ENCODE data around the gene DHRS7C. TPM values are rescaled to one million over a fixed set of nuclear protein-coding genes. Genes with fewer than 3 reads are reported as not detected.

Gene DHRS7C
- total RNA-seq, 5 donors from 2014 or later (not counting 1 experiment from before 2014, with no cell fraction given) = not detected

DNA sequence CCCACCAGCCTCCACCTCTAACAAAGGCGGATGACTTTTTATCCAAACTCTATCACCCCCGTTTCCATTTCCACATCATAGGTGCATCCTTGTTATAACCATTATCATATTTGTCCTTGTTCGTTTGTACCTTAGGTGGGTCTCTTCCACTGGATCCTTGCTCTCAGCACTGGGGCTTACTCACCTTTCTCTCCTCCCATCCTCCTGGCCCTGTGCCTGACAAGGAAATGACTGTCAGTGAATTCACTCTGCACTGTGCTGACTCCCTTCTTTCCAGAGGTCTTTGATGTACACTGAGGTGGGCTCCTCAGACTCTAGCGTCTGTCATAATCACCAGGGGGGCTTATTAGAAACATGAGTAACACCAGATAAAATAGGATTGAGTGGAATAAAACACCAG is 27.4 kb upstream of the DHRS7C start:
- Mint-ChIP-seq H3K27me3 (peaks cover 5 to 13% of the 10 kb centered on the region in 2 donors), H3K9me3 (peaks cover 0 to 13% (median 0%) of the 10 kb centered on the region in 3 donors), H3K27ac (no peak overlapping the region), H3K4me3 (no peak overlapping the region), H3K36me3 (no peaks in the 10 kb centered on the region), H3K4me1 (no peaks in the 10 kb centered on the region)
- ATAC-seq (replicated peaks in 1 of 4) (no peak), DNase-seq (no peak)
- Histone ChIP-seq H3K27ac (ENCODE audit: low read length) (no peak overlapping the region), H3K4me1 (ENCODE audit: control insufficient read depth in 1 of 2, extremely low read depth in 1 of 2, insufficient read depth in 2 of 2, low read length in 2 of 2) (no peaks in the 10 kb centered on the region), H3K9me3 (no peaks in the 10 kb centered on the region), H3K4me3 (ENCODE audit: control insufficient read depth in 1 of 2, extremely low read depth in 1 of 2, low read length in 1 of 2) (no peak overlapping the region), H3K36me3 (ENCODE audit: control insufficient read depth in 2 of 2, extremely low read depth in 1 of 2, insufficient read depth in 1 of 2, low read length in 1 of 2) (no peaks in the 10 kb centered on the region), H3K27me3 (replicated peaks in 1 of 2; ENCODE audit: control insufficient read depth in 2 of 2, extremely low read depth in 1 of 2, insufficient read depth in 2 of 2, low read length in 1 of 2) (peaks cover 0 to 14% of the 10 kb centered on the region in 2 experiments)
- ChIA-PET POLR2A (no interaction called here), CTCF (no interaction called here)
- WGBS (ENCODE audit: insufficient coverage) = 46% methylated on average over 3 of the region's 4 CpGs

DNA sequence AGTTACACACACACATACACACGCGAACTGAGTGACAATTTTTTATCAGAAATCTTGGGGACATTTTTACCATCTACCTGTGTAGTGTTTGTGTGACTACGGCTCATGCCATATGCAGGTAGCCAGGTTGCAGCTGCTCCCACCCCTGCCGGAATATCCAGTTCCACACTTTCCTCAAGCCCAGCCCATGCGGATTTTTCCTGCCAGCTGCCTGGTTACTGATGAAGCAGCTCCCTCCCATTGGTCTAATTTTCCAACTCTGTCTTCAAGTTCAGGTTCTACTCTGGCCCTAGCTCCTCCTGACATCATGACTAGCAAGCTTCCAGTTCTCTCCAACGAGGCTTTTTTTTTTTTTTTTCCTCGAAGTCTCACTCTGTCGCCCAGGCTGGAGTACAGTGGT is 25.7 kb upstream of the DHRS7C start:
- Mint-ChIP-seq H3K9me3 (peaks cover 0 to 8% (median 0%) of the 10 kb centered on the region in 3 donors), H3K27ac (no peak overlapping the region), H3K36me3 (no peaks in the 10 kb centered on the region), H3K4me1 (no peaks in the 10 kb centered on the region), H3K27me3 (peaks cover 5 to 12% of the 10 kb centered on the region in 2 donors), H3K4me3 (no peak overlapping the region)
- no peaks in the 10 kb centered on the region for H3K4me1 ChIP-seq (ENCODE audit: control insufficient read depth in 1 of 2, extremely low read depth in 1 of 2, insufficient read depth in 2 of 2, low read length in 2 of 2)
- H3K4me3 ChIP-seq (ENCODE audit: control insufficient read depth in 1 of 2, extremely low read depth in 1 of 2, low read length in 1 of 2) = no peak overlapping the region
- H3K36me3 ChIP-seq (ENCODE audit: control insufficient read depth in 2 of 2, extremely low read depth in 1 of 2, insufficient read depth in 1 of 2, low read length in 1 of 2) = no peaks in the 10 kb centered on the region
- H3K9me3 ChIP-seq = no peaks in the 10 kb centered on the region
- H3K27ac ChIP-seq (ENCODE audit: low read length) = no peak overlapping the region
- WGBS (ENCODE audit: insufficient coverage) = 54% methylated on average over 3 of the region's 8 CpGs
- CTCF ChIA-PET = no interaction called here
- peaks cover 0 to 16% of the 10 kb centered on the region in 2 experiments for H3K27me3 ChIP-seq (replicated peaks in 1 of 2; ENCODE audit: control insufficient read depth in 2 of 2, extremely low read depth in 1 of 2, insufficient read depth in 2 of 2, low read length in 1 of 2)
- DNase-seq = no peak
- no peak for ATAC-seq (replicated peaks in 1 of 4)
- POLR2A ChIA-PET = no interaction called here

DNA sequence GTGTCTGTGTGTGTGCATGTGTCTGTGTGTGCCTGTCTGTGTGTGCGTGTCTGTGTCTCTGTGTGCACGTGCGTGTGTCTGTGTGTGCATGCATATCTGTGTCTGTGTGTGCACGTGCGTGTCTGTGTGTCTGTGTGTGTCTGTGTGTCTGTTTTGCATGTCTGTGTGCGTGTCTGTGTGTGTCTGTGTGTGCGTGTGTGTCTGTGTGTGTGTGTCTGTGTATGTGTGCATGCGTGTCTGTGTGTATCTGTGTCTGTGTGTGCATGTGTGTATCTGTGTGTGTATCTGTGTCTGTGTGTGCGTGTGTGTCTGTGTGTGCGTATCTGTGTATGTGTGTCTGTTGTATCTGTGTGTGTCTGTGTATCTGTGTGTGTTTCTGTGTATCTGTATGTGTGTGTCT is 25.1 kb upstream of the DHRS7C start:
- CTCF ChIA-PET = no interaction called here
- H3K4me1 ChIP-seq (ENCODE audit: control insufficient read depth in 1 of 2, extremely low read depth in 1 of 2, insufficient read depth in 2 of 2, low read length in 2 of 2) = no peaks in the 10 kb centered on the region

DNA sequence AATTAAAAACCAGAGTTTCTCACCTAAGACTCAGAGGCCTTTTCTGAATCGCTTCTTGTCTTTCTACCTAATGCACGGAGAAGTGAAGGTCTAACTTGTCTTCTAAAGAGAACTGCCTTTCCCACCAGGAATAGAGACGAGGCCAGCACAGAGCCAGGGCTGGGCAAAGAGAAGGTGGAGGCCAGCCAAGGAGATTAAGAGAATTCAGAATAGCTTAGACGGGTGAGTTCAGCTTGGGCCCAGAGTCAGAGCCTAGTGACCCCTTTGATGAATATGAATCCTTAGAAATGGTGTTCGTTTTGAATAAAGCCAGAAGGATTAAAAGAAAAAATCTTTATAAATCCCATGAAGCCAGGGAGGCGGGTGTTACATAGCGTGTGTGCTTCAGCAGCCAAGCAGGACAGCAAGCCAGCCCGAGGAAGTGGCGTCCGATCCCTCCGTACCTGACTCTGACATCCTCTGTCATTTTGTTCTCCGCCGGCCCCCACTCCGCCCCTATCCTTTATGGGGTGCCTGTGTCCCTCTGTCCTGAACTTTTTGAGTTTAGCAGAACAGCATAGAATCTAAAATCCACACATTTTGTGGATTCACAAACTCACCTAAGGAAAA is 23.0 kb upstream of the DHRS7C start:
- H3K4me1 ChIP-seq (ENCODE audit: control insufficient read depth in 1 of 2, extremely low read depth in 1 of 2, insufficient read depth in 2 of 2, low read length in 2 of 2) = no peaks in the 10 kb centered on the region
- no peak overlapping the region for H3K4me3 Mint-ChIP-seq
- CTCF ChIA-PET = no interaction called here
- H3K27me3 ChIP-seq (replicated peaks in 1 of 2; ENCODE audit: control insufficient read depth in 2 of 2, extremely low read depth in 1 of 2, insufficient read depth in 2 of 2, low read length in 1 of 2) = peaks cover 0 to 7% of the 10 kb centered on the region in 2 experiments
- H3K36me3 Mint-ChIP-seq = no peaks in the 10 kb centered on the region
- DNase-seq = no peak
- no peaks in the 10 kb centered on the region for H3K36me3 ChIP-seq (ENCODE audit: control insufficient read depth in 2 of 2, extremely low read depth in 1 of 2, insufficient read depth in 1 of 2, low read length in 1 of 2)
- no peak overlapping the region for H3K27ac ChIP-seq (ENCODE audit: low read length)
- peaks cover 5 to 7% of the 10 kb centered on the region in 2 donors for H3K27me3 Mint-ChIP-seq
- H3K9me3 ChIP-seq = no peaks in the 10 kb centered on the region
- peaks cover 0 to 8% (median 0%) of the 10 kb centered on the region in 3 donors for H3K9me3 Mint-ChIP-seq
- no peak overlapping the region for H3K27ac Mint-ChIP-seq
- no peaks in the 10 kb centered on the region for H3K4me1 Mint-ChIP-seq
- H3K4me3 ChIP-seq (ENCODE audit: control insufficient read depth in 1 of 2, extremely low read depth in 1 of 2, low read length in 1 of 2) = no peak overlapping the region
- POLR2A ChIA-PET = no interaction called here
- ATAC-seq (replicated peaks in 1 of 4) = no peak
- WGBS (ENCODE audit: insufficient coverage) = 87% methylated on average over 13 of the region's 14 CpGs

More for the DNA sequence above, 25.1 kb upstream of the DHRS7C start:
- POLR2A ChIA-PET = no interaction called here
- ATAC-seq (replicated peaks in 1 of 4) = no peak
- Histone ChIP-seq H3K4me3 (ENCODE audit: control insufficient read depth in 1 of 2, extremely low read depth in 1 of 2, low read length in 1 of 2) (no peak overlapping the region), H3K9me3 (no peaks in the 10 kb centered on the region), H3K36me3 (ENCODE audit: control insufficient read depth in 2 of 2, extremely low read depth in 1 of 2, insufficient read depth in 1 of 2, low read length in 1 of 2) (no peaks in the 10 kb centered on the region), H3K27me3 (replicated peaks in 1 of 2; ENCODE audit: control insufficient read depth in 2 of 2, extremely low read depth in 1 of 2, insufficient read depth in 2 of 2, low read length in 1 of 2) (peaks cover 0 to 12% of the 10 kb centered on the region in 2 experiments), H3K27ac (ENCODE audit: low read length) (no peak overlapping the region)
- no peaks in the 10 kb centered on the region for H3K4me1 Mint-ChIP-seq
- H3K27me3 Mint-ChIP-seq = peaks cover 5 to 10% of the 10 kb centered on the region in 2 donors
- peaks cover 0 to 8% (median 0%) of the 10 kb centered on the region in 3 donors for H3K9me3 Mint-ChIP-seq
- 40% methylated on average over 9 of the region's 10 CpGs for WGBS (ENCODE audit: insufficient coverage)
- DNase-seq = no peak
- H3K4me3 Mint-ChIP-seq = no peak overlapping the region
- no peaks in the 10 kb centered on the region for H3K36me3 Mint-ChIP-seq
- H3K27ac Mint-ChIP-seq = no peak overlapping the region

DNA sequence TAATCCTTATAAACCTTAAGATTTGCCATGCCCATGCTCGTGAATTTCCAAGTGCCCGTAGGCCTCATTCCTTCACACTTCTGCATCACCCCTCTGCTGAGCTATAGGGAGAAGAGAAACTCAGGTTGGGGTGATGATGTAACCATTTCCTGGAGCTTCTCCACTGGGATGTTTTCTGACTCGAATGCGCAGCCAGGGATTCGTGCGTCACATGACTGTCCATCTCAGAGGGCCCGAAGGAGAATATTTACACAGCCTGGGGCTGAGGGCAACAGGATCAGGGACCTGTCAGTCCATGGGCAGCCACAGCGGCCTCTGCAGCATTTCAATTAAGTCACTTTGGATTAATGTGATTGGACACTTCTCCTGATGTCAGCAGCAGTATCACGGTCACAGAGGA is 21.8 kb upstream of the DHRS7C start:
- POLR2A ChIA-PET = no interaction called here
- H3K27me3 Mint-ChIP-seq = peaks cover 0 to 2% of the 10 kb centered on the region in 2 donors
- WGBS (ENCODE audit: insufficient coverage) = 91% methylated on average over 7 of the region's 9 CpGs
- Histone ChIP-seq H3K9me3 (no peaks in the 10 kb centered on the region), H3K4me1 (ENCODE audit: control insufficient read depth in 1 of 2, extremely low read depth in 1 of 2, insufficient read depth in 2 of 2, low read length in 2 of 2) (no peaks in the 10 kb centered on the region), H3K27me3 (replicated peaks in 1 of 2; ENCODE audit: control insufficient read depth in 2 of 2, extremely low read depth in 1 of 2, insufficient read depth in 2 of 2, low read length in 1 of 2) (peaks cover 0 to 11% of the 10 kb centered on the region in 2 experiments), H3K4me3 (ENCODE audit: control insufficient read depth in 1 of 2, extremely low read depth in 1 of 2, low read length in 1 of 2) (no peak overlapping the region), H3K36me3 (ENCODE audit: control insufficient read depth in 2 of 2, extremely low read depth in 1 of 2, insufficient read depth in 1 of 2, low read length in 1 of 2) (no peaks in the 10 kb centered on the region), H3K27ac (ENCODE audit: low read length) (no peak overlapping the region)
- CTCF ChIA-PET = no interaction called here
- H3K9me3 Mint-ChIP-seq = peaks cover 0 to 8% (median 0%) of the 10 kb centered on the region in 3 donors
- H3K4me1 Mint-ChIP-seq = no peaks in the 10 kb centered on the region
- ATAC-seq (replicated peaks in 1 of 4) = no peak
- H3K4me3 Mint-ChIP-seq = no peak overlapping the region
- no peaks in the 10 kb centered on the region for H3K36me3 Mint-ChIP-seq
- DNase-seq = no peak
- no peak overlapping the region for H3K27ac Mint-ChIP-seq

DNA sequence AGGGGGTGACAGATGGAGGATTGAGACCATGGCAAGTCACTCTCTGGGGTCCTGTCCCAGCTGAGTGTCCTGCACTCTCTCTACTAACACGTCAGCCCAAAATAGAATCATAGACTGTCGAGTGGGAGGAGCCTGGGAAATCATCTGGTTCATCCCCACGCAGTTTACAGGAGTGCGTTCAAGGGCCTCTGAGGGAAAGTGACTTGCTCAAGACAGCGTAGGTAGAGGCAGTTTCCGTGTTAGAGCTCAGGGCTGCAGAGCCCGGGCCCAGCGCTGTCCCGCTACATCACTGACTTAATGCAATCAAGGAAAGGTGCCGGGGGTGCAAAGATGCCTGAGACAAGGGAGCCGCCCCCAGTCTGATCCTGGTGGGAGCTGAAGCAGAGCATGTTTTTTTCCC is 20.1 kb upstream of the DHRS7C start:
- ChIA-PET CTCF (no interaction called here), POLR2A (no interaction called here)
- H3K4me3 Mint-ChIP-seq = no peak overlapping the region
- H3K9me3 Mint-ChIP-seq = peaks cover 0 to 5% (median 0%) of the 10 kb centered on the region in 3 donors
- H3K27ac ChIP-seq (ENCODE audit: low read length) = no peak overlapping the region
- peaks cover 0 to 2% of the 10 kb centered on the region in 2 donors for H3K27me3 Mint-ChIP-seq
- no peaks in the 10 kb centered on the region for H3K36me3 ChIP-seq (ENCODE audit: control insufficient read depth in 2 of 2, extremely low read depth in 1 of 2, insufficient read depth in 1 of 2, low read length in 1 of 2)
- WGBS (ENCODE audit: insufficient coverage) = 84% methylated on average over 9 of the region's 11 CpGs
- ATAC-seq (replicated peaks in 1 of 4) = no peak
- H3K4me1 Mint-ChIP-seq = no peaks in the 10 kb centered on the region
- H3K36me3 Mint-ChIP-seq = no peaks in the 10 kb centered on the region
- no peak overlapping the region for H3K27ac Mint-ChIP-seq
- H3K9me3 ChIP-seq = no peaks in the 10 kb centered on the region
- H3K27me3 ChIP-seq (replicated peaks in 1 of 2; ENCODE audit: control insufficient read depth in 2 of 2, extremely low read depth in 1 of 2, insufficient read depth in 2 of 2, low read length in 1 of 2) = peaks cover 0 to 11% of the 10 kb centered on the region in 2 experiments
- H3K4me3 ChIP-seq (ENCODE audit: control insufficient read depth in 1 of 2, extremely low read depth in 1 of 2, low read length in 1 of 2) = no peak overlapping the region
- no peaks in the 10 kb centered on the region for H3K4me1 ChIP-seq (ENCODE audit: control insufficient read depth in 1 of 2, extremely low read depth in 1 of 2, insufficient read depth in 2 of 2, low read length in 2 of 2)
- no peak for DNase-seq

DNA sequence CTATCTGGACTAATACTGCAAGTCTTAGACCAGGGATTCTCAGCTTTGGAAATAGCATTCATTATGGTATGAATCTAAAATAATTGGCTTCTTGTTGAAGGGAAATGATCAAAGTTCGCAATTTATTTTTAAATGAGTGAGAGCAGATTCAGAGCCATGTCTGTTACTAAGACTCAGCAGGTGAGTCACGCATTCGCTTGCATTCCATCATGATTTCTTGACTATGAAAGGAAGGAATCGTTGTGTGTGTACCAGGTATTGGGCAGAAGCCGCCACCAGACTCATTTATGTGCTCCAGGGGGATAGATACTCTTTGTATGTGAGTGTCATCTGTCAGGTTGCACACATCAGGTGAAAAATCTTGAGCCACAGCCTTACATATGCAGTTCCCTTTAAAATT is 19.7 kb upstream of the DHRS7C start:
- Mint-ChIP-seq H3K27me3 (peaks cover 0 to 2% of the 10 kb centered on the region in 2 donors), H3K9me3 (peaks cover 0 to under 1% (median 0%) of the 10 kb centered on the region in 3 donors), H3K4me1 (no peaks in the 10 kb centered on the region), H3K36me3 (no peaks in the 10 kb centered on the region), H3K4me3 (no peak overlapping the region), H3K27ac (no peak overlapping the region)
- Histone ChIP-seq H3K27me3 (replicated peaks in 1 of 2; ENCODE audit: control insufficient read depth in 2 of 2, extremely low read depth in 1 of 2, insufficient read depth in 2 of 2, low read length in 1 of 2) (peaks cover 0 to 11% of the 10 kb centered on the region in 2 experiments), H3K27ac (ENCODE audit: low read length) (no peak overlapping the region), H3K4me3 (ENCODE audit: control insufficient read depth in 1 of 2, extremely low read depth in 1 of 2, low read length in 1 of 2) (no peak overlapping the region), H3K4me1 (ENCODE audit: control insufficient read depth in 1 of 2, extremely low read depth in 1 of 2, insufficient read depth in 2 of 2, low read length in 2 of 2) (no peaks in the 10 kb centered on the region), H3K36me3 (ENCODE audit: control insufficient read depth in 2 of 2, extremely low read depth in 1 of 2, insufficient read depth in 1 of 2, low read length in 1 of 2) (no peaks in the 10 kb centered on the region), H3K9me3 (no peaks in the 10 kb centered on the region)
- ChIA-PET POLR2A (no interaction called here), CTCF (no interaction called here)
- whole genome bisulfite sequencing (ENCODE audit: insufficient coverage) = 94% methylated on average over 2 of the region's 5 CpGs
- DNase-seq (no peak), ATAC-seq (replicated peaks in 1 of 4) (no peak)
